ENCODE results near the gene NAAA. TPM values are rescaled to one million over a fixed set of nuclear protein-coding genes. Genes with fewer than 3 reads are reported as not detected.

Gene NAAA
- total and polyA plus RNA-seq, 2 of the 4 experiments (the other 2 are of a cell fraction): 17.6 to 26.4 TPM

GRCh38 chr4:75924309-75924827 is 16.4 kb downstream of the NAAA start:
- Histone ChIP-seq H2BK5ac (ENCODE audit: low read depth, low read length, poor library complexity, severe bottlenecking) (no peak overlapping the region), H4K20me1 (ENCODE audit: insufficient read depth, low read length) (no peaks in the 10 kb centered on the region), H2BK15ac (ENCODE audit: low read depth, low read length) (no peak overlapping the region), H3K4me1 (ENCODE audit: control insufficient read depth, insufficient read depth, low read length) (peaks cover 3% of the 10 kb centered on the region), H3K4ac (ENCODE audit: low read depth, low read length) (no peak overlapping the region), H2AK9ac (replicated peaks; ENCODE audit: low read depth, low read length, poor library complexity) (no peak overlapping the region), H3K4me3 (ENCODE audit: insufficient read depth, low read depth, low read length) (no peak overlapping the region), H3K4me2 (ENCODE audit: low read depth, low read length) (no peak overlapping the region), H3K56ac (ENCODE audit: extremely low read depth, insufficient read depth, low read length) (no peak overlapping the region), H3K18ac (ENCODE audit: low read depth, low read length) (no peak overlapping the region), H4K5ac (ENCODE audit: low read depth, low read length) (no peak overlapping the region), H3K23ac (ENCODE audit: low read depth, low read length) (no peak overlapping the region), H2BK120ac (ENCODE audit: low read depth, low read length) (no peak overlapping the region), H3K27ac (ENCODE audit: insufficient read depth, low read length) (no peak overlapping the region), H2BK20ac (ENCODE audit: low read depth, low read length) (no peak overlapping the region), H3K9me1 (ENCODE audit: insufficient read depth, low read length) (peaks cover 8% of the 10 kb centered on the region; the same call in 1 of the 2 replicates), H4K8ac (ENCODE audit: low read depth in 2 of 2, low read length in 2 of 2) (no peak overlapping the region), H3K14ac (replicated peaks; ENCODE audit: low read depth, low read length) (no peak overlapping the region), H2AK5ac (ENCODE audit: low read depth, low read length) (no peak overlapping the region), H3K79me1 (ENCODE audit: low read depth in 1 of 2, low read length in 2 of 2) (no peaks in the 10 kb centered on the region), H3K9me3 (ENCODE audit: control insufficient read depth, insufficient read depth, low read length) (no peaks in the 10 kb centered on the region), H4K91ac (ENCODE audit: insufficient read depth, low read depth, low read length) (no peak overlapping the region), H2AFZ (replicated peaks; ENCODE audit: low read length, poor library complexity) (no peak overlapping the region), H3K9ac (ENCODE audit: low read depth, low read length) (no peak overlapping the region), H3K36me3 (ENCODE audit: control insufficient read depth, insufficient read depth, low read length) (peaks cover 2% of the 10 kb centered on the region), H3K27me3 (ENCODE audit: control insufficient read depth, insufficient read depth, low read length) (no peaks in the 10 kb centered on the region)
- TF ChIP-seq RFX5 (IDR thresholded peaks at IDR 0.05; ENCODE audit: low read depth, low read length) (no peak), ELK1 (IDR thresholded peaks at IDR 0.05; ENCODE audit: borderline replicate concordance, low read depth, low read length) (no peak), RAD21 (IDR thresholded peaks at IDR 0.05; ENCODE audit: low read length) (no peak), SMC3 (IDR thresholded peaks at IDR 0.05; ENCODE audit: low read depth, low read length) (no peak), CHD1 (IDR thresholded peaks at IDR 0.05; ENCODE audit: low read depth, low read length) (no peak), POLR2A (IDR thresholded peaks at IDR 0.05; ENCODE audit: low read depth, low read length) (no peak), CEBPB (IDR thresholded peaks at IDR 0.05; ENCODE audit: low read depth, low read length) (no peak; the same call in 1 of the 2 replicates), MAZ (IDR thresholded peaks at IDR 0.05; ENCODE audit: borderline replicate concordance, low read depth, low read length) (no peak), CTCF (conservative IDR thresholded peaks at IDR 0.05; ENCODE audit: low read depth, low read length) (no peak), MXI1 (IDR thresholded peaks at IDR 0.05; ENCODE audit: borderline replicate concordance, low read depth, low read length) (no peak), MAFK (IDR thresholded peaks at IDR 0.05; ENCODE audit: low read depth, low read length) (no peak), NFE2L2 (IDR thresholded peaks at IDR 0.05; ENCODE audit: low read depth, low read length) (no peak), RCOR1 (IDR thresholded peaks at IDR 0.05; ENCODE audit: insufficient replicate concordance, low read length) (no peak), BHLHE40 (IDR thresholded peaks at IDR 0.05; ENCODE audit: low read depth, low read length) (no peak)
- DNase-seq: no peak
- no CpG with 5 or more reads among the region's 5 CpGs for WGBS, 2 experiments (ENCODE audit: extremely low coverage in 2 of 2, insufficient read length in 1 of 2)
- POLR2A ChIA-PET (ENCODE audit: unreplicated experiment): no interaction called here
- CTCF ChIA-PET: interaction anchor here (0.9 kb wide), 1 partner anchor 29 kb away, joined by 3 read pairs; no protein-coding TSS in a partner anchor
- ATAC-seq (ENCODE audit: low read depth): no peak
- intact Hi-C loops (cut with micrococcal nuclease): loop anchor here (1.0 kb wide), 1 partner anchor 9 kb away; no protein-coding TSS in a partner anchor
- BruUV-seq (replicated peaks): no TSS peak
- dilution Hi-C loops (cut with HindIII; ENCODE audit: low sequenced_read_pairs, unreplicated experiment): no loop called here
- in situ Hi-C loops (cut with MboI; ENCODE audit: low sequenced_read_pairs): no loop called here

All from IMR-90 (cell line).